GM23338 (cell line): ENCODE data around the gene SPIRE2. TPM values are rescaled to one million over a fixed set of nuclear protein-coding genes. Genes with fewer than 3 reads are reported as not detected.

Source experiments
- ATAC-seq: fragments of 200-7000 bp; cut with Tn5 transposase; 3 replicates; pipeline ENCODE4 v1.9.1; 2020
- DNase-seq: peaks from one replicate; pipeline ENCODE4 v3.0.0-alpha.2; 2015; ENCODE audit warnings: low spot score
- H2AFZ ChIP-seq: fragments of 200-600 bp; sonication (generic); 2 replicates; pipeline ENCODE4 v1.8.0; 2016; ENCODE audit warnings: antibody characterized with exemption, mild to moderate bottlenecking, moderate library complexity
- H3F3A ChIP-seq: fragments of 200-600 bp; sonication (generic); replicated peaks from 2 replicates; pipeline ENCODE4 v1.8.0; 2017; ENCODE audit warnings: antibody characterized with exemption, mixed run types, low read depth
- H3K27ac ChIP-seq: fragments of 200-600 bp; sonication (generic); 2 replicates; pipeline ENCODE4 v1.6.1; 2016; ENCODE audit warnings: low read depth
- H3K27me3 ChIP-seq: fragments of 200-600 bp; sonication (generic); 2 replicates; pipeline ENCODE4 v1.8.0; 2016; ENCODE audit warnings: mild to moderate bottlenecking, mixed run types, moderate library complexity; ENCODE audit not compliant: insufficient read depth
- H3K36me3 ChIP-seq: fragments of 200-600 bp; sonication (generic); 2 replicates; pipeline ENCODE4 v1.8.0; 2016; ENCODE audit warnings: mild to moderate bottlenecking; ENCODE audit not compliant: insufficient read depth
- H3K4me1 ChIP-seq: fragments of 200-600 bp; sonication (generic); 2 replicates; pipeline ENCODE4 v1.8.0; 2016; ENCODE audit warnings: mild to moderate bottlenecking, moderate library complexity; ENCODE audit not compliant: insufficient read depth
- H3K4me2 ChIP-seq: fragments of 200-600 bp; sonication (generic); 2 replicates; pipeline ENCODE4 v1.7.1; 2017; ENCODE audit warnings: mixed run types
- H3K4me3 ChIP-seq: fragments of 200-600 bp; sonication (generic); 2 replicates; pipeline ENCODE4 v1.6.1; 2016; ENCODE audit warnings: mixed run types
- H3K79me2 ChIP-seq: fragments of 200-600 bp; sonication (generic); replicated peaks from 2 replicates; pipeline ENCODE4 v1.8.0; 2017; ENCODE audit warnings: mild to moderate bottlenecking; ENCODE audit not compliant: insufficient read depth
- H3K9me2 ChIP-seq: fragments of 200-600 bp; sonication (generic); 2 replicates; pipeline ENCODE4 v1.8.0; 2017; ENCODE audit not compliant: insufficient read depth
- H4K20me1 ChIP-seq: fragments of 200-600 bp; sonication (generic); replicated peaks from 2 replicates; pipeline ENCODE4 v1.8.0; 2017; ENCODE audit warnings: mild to moderate bottlenecking; ENCODE audit not compliant: insufficient read depth
- H3K27ac Mint-ChIP-seq: 2 replicates; pipeline ENCODE4 v1.8.0; 2020; ENCODE audit warnings: inconsistent platforms, mild to moderate bottlenecking, moderate library complexity, mixed read lengths
- H3K27me3 Mint-ChIP-seq: 3 replicates; pipeline ENCODE4 v1.8.0; 2022; ENCODE audit warnings: low read depth, mild to moderate bottlenecking, moderate library complexity, mixed read lengths, inconsistent platforms; ENCODE audit not compliant: insufficient read depth, poor library complexity
- H3K36me3 Mint-ChIP-seq: 3 replicates; pipeline ENCODE4 v1.8.0; 2021; ENCODE audit warnings: low read depth, mild to moderate bottlenecking, inconsistent platforms, moderate library complexity, mixed read lengths
- H3K4me1 Mint-ChIP-seq: 3 replicates; pipeline ENCODE4 v1.8.0; 2020; ENCODE audit warnings: mild to moderate bottlenecking, inconsistent platforms, mixed read lengths
- H3K4me3 Mint-ChIP-seq: 3 replicates; pipeline ENCODE4 v1.8.0; 2021; ENCODE audit warnings: moderate library complexity, mild to moderate bottlenecking, inconsistent platforms, mixed read lengths
- H3K9me3 Mint-ChIP-seq: 3 replicates; pipeline ENCODE4 v1.8.0; 2020; ENCODE audit warnings: moderate library complexity, mild to moderate bottlenecking, inconsistent platforms, mixed read lengths
- CTCF ChIP-seq, 2 experiments: fragments of 200-600 bp in 1 of 2; sonication (generic) in 1 of 2; conservative IDR thresholded peaks; 2 replicates each; pipeline versions ENCODE4 v1.5.1 to v1.6.1; 2016 to 2017; ENCODE audit warnings: antibody characterized with exemption in 2 of 2, low read depth in 2 of 2, mild to moderate bottlenecking in 2 of 2, moderate library complexity in 1 of 2
- EZH2 ChIP-seq: fragments of 200-600 bp; sonication (generic); IDR thresholded peaks from one replicate; pipeline ENCODE4 v1.8.0; 2017; ENCODE audit warnings: antibody characterized with exemption, mild to moderate bottlenecking, low read depth; ENCODE audit not compliant: unreplicated experiment
- EZH2phosphoT487 ChIP-seq: fragments of 200-600 bp; sonication (generic); IDR thresholded peaks from one replicate; pipeline ENCODE4 v1.8.1; 2018; ENCODE audit warnings: antibody characterized with exemption; ENCODE audit not compliant: unreplicated experiment
- JUNB ChIP-seq: IDR thresholded peaks from one replicate; pipeline ENCODE4 v1.6.1; 2016; ENCODE audit warnings: antibody characterized with exemption; ENCODE audit not compliant: unreplicated experiment
- POLR2AphosphoS5 ChIP-seq: IDR thresholded peaks from 2 replicates; pipeline ENCODE4 v1.6.1; 2016; ENCODE audit warnings: antibody characterized with exemption, low read depth
- STAT1 ChIP-seq: IDR thresholded peaks from one replicate; pipeline ENCODE4 v1.6.1; 2016; ENCODE audit warnings: antibody characterized with exemption; ENCODE audit not compliant: unreplicated experiment
- ZNF114 ChIP-seq: fragments of 250-450 bp; sonication (Bioruptor Pico); IDR thresholded peaks from 2 replicates; pipeline ENCODE4 v1.5.0; 2020; ENCODE audit warnings: mild to moderate bottlenecking, moderate library complexity
- ZNF462 ChIP-seq: fragments of 250-450 bp; sonication (Bioruptor Pico); IDR thresholded peaks from 2 replicates; pipeline ENCODE4 v1.5.0; 2020; ENCODE audit warnings: mild to moderate bottlenecking, moderate library complexity
- polyA plus RNA-seq: library from polyadenylated mRNA; unstranded; fragments of >200 nt; fragmentation: Nextera tagmentation; extraction: Ambion mirVana; gene quantifications from 2 replicates; pipeline ENCODE4 v1.2.1, GENCODE V29; 2016
- total RNA-seq: library from RNA; depleted of rRNA; stranded (reverse); fragments of >200 nt; shearing (Covaris generic); gene quantifications from 2 replicates; pipeline ENCODE4 v1.2.3, GENCODE V29; 2014

The SPIRE2 gene
- total and polyA plus RNA-seq, 2 experiments from 2014 or later = 5.0 to 15.2 TPM

GRCh38 chr16:89845417-89845816 is 17.1 kb downstream of the SPIRE2 start:
- Histone ChIP-seq H3K27me3 (no peaks in the 10 kb centered on the region), H3K4me1 (no peaks in the 10 kb centered on the region), H3K36me3 (no peaks in the 10 kb centered on the region), H2AFZ (no peak overlapping the region), H3F3A (no peaks in the 10 kb centered on the region), H3K27ac (no peak overlapping the region), H3K4me2 (no peak overlapping the region), H3K9me2 (no peaks in the 10 kb centered on the region), H3K79me2 (no peaks in the 10 kb centered on the region), H4K20me1 (no peaks in the 10 kb centered on the region), H3K4me3 (no peak overlapping the region)
- H3K9me3 Mint-ChIP-seq = no peaks in the 10 kb centered on the region
- DNase-seq = no peak
- peaks cover 4% of the 10 kb centered on the region; the same call in 1 of the 3 replicates for H3K36me3 Mint-ChIP-seq
- H3K27me3 Mint-ChIP-seq = peaks cover 5% of the 10 kb centered on the region
- TF ChIP-seq ZNF114 = no peak
- TF ChIP-seq CTCF (conservative IDR thresholded peaks at IDR 0.05; ENCODE audit: low read depth in 2 of 2) = peak in 1 of 2 experiments; percentile 16; a peak in 1 of 4 replicates
- no peak for TF ChIP-seq EZH2phosphoT487
- no peak for TF ChIP-seq JUNB
- no peak for TF ChIP-seq POLR2AphosphoS5
- TF ChIP-seq ZNF462 (CRISPR knock-in tag) = no peak
- no peak for TF ChIP-seq STAT1
- TF ChIP-seq EZH2 = no peak
- no peaks in the 10 kb centered on the region; the same call in 2 of the 3 replicates for H3K4me1 Mint-ChIP-seq
- H3K27ac Mint-ChIP-seq = no peak overlapping the region
- ATAC-seq = peak; percentile 39
- H3K4me3 Mint-ChIP-seq = no peak overlapping the region
